ENCODE data around the gene PLIN3.
"Not testable (repeated sequence)": the region's sequence is repeated elsewhere in the genome, so short reads cannot be mapped to it uniquely, and the experiment has no call there.

Gene PLIN3

DNA sequence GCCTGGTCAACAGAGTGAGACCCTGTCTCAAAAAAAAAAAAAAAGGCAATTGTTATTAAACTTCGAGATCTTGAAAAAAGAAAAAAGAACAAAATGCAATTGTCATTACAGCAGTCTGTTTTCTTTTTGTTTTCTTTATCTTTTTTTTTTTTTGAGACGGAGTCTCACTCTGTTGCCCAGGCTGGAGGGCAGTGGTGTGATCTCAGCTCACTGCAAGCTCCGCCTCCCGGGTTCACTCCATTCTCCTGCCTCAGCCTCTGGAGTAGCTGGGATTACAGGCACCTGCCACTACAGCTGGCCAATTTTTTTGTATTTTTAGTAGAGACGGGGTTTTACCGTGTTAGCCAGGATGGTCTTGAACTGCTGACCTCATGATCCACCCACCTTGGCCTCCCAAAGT, 15.4 kb upstream of the PLIN3 start:
- Histone ChIP-seq H3F3A (ENCODE audit: control insufficient read depth, insufficient read depth) (peaks cover 36% of the 10 kb centered on the region), H3K4me1 (ENCODE audit: control insufficient read depth, low read length) (peaks cover 67% of the 10 kb centered on the region), H3K27ac (ENCODE audit: low read depth, low read length) (peak overlapping the region; percentile 91), H3K4me2 (ENCODE audit: low read length) (peak overlapping the region; percentile 58), H3K4me3 (ENCODE audit: low read length) (peak overlapping the region; percentile 50)
- H3K79me2 ChIP-seq (ENCODE audit: control insufficient read depth, low read length); H3K9me2 ChIP-seq (replicated peaks; ENCODE audit: control insufficient read depth, low read length); H3K9me3 ChIP-seq (ENCODE audit: control insufficient read depth, insufficient read depth, low read length); H4K20me1 ChIP-seq (ENCODE audit: control insufficient read depth, insufficient read depth, low read depth, low read length); H3K36me3 ChIP-seq (ENCODE audit: control insufficient read depth, low read length); H3K27me3 ChIP-seq (ENCODE audit: control insufficient read depth, low read length): not testable (repeated sequence)

DNA sequence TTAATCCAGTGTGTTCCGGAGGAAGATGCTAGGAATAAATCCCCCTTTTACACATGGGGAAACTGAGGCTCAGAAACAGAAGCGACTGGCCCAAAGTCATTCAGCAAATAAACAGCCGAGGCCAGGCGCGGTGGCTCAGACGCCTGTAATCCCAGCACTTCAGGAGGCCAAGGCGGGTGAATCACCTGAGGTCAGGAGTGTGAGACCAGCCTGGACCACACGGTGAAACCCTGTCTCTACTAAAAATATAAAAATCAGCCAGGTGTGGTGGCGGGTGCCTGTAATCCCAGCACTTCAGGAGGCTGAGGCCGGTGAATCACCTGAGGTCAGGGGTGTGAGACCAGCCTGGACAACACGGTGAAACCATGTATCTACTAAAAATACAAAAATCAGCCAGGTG, 11.6 kb upstream of the PLIN3 start:
- Histone ChIP-seq H3K4me3 (ENCODE audit: low read length) (peak overlapping the region; percentile 59), H3K4me2 (ENCODE audit: low read length) (peak overlapping the region; percentile 66), H3K4me1 (ENCODE audit: control insufficient read depth, low read length) (peaks cover 91% of the 10 kb centered on the region), H3K27ac (ENCODE audit: low read depth, low read length) (peak overlapping the region; percentile 91), H3K36me3 (ENCODE audit: control insufficient read depth, low read length) (0 out of 2 replicates have a peak, but pooled peaks cover 3% of the 10 kb centered on the region), H3K79me2 (ENCODE audit: control insufficient read depth, low read length) (peaks cover 2% of the 10 kb centered on the region; the same call in 1 of the 2 replicates), H4K20me1 (ENCODE audit: control insufficient read depth, insufficient read depth, low read depth, low read length) (no peaks in the 10 kb centered on the region), H3F3A (ENCODE audit: control insufficient read depth, insufficient read depth) (peaks cover 47% of the 10 kb centered on the region), H3K9me2 (replicated peaks; ENCODE audit: control insufficient read depth, low read length) (no peaks in the 10 kb centered on the region), H3K27me3 (ENCODE audit: control insufficient read depth, low read length) (no peaks in the 10 kb centered on the region), H3K9me3 (ENCODE audit: control insufficient read depth, insufficient read depth, low read length) (no peaks in the 10 kb centered on the region)
- TF ChIP-seq EZH2phosphoT487 (IDR thresholded peaks at IDR 0.05; ENCODE audit: borderline replicate concordance, low read length) = no peak
- TF ChIP-seq, protein P1, sequence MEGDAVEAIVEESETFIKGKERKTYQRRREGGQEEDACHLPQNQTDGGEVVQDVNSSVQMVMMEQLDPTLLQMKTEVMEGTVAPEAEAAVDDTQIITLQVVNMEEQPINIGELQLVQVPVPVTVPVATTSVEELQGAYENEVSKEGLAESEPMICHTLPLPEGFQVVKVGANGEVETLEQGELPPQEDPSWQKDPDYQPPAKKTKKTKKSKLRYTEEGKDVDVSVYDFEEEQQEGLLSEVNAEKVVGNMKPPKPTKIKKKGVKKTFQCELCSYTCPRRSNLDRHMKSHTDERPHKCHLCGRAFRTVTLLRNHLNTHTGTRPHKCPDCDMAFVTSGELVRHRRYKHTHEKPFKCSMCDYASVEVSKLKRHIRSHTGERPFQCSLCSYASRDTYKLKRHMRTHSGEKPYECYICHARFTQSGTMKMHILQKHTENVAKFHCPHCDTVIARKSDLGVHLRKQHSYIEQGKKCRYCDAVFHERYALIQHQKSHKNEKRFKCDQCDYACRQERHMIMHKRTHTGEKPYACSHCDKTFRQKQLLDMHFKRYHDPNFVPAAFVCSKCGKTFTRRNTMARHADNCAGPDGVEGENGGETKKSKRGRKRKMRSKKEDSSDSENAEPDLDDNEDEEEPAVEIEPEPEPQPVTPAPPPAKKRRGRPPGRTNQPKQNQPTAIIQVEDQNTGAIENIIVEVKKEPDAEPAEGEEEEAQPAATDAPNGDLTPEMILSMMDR (IDR thresholded peaks at IDR 0.05; ENCODE audit: low read depth, low read length, poor library complexity, severe bottlenecking) = no peak

DNA sequence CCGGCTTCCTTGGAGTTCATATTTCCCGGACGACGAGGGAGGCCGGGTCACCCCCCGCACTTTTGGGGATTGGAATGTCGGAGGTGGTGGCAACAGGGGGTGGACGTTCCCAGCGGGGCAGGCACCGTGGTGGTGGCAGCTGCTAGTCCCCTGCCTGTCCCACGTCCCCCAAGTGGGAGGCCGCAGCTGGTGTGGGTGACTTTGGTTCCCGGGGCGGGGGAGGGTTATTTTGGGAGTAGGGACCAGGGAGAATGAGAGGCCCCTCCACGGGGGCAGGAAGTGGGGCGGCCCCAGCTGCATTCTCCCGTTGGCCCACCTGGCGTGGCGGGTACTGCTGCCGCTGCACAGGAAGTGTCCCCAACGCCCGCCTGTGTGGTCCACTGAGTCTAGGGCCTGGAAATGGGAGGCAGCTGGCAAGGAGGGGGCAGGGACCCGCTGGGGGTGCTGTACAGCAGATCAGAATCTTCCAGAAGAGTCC, 11.1 kb upstream of the PLIN3 start:
- peaks cover 46% of the 10 kb centered on the region for H3F3A ChIP-seq (ENCODE audit: control insufficient read depth, insufficient read depth)
- peak overlapping the region; percentile 91 for H3K27ac ChIP-seq (ENCODE audit: low read depth, low read length)
- H3K27me3 ChIP-seq (ENCODE audit: control insufficient read depth, low read length) = no peaks in the 10 kb centered on the region
- H3K9me3 ChIP-seq (ENCODE audit: control insufficient read depth, insufficient read depth, low read length) = no peaks in the 10 kb centered on the region
- no peaks in the 10 kb centered on the region for H4K20me1 ChIP-seq (ENCODE audit: control insufficient read depth, insufficient read depth, low read depth, low read length)
- peaks cover 89% of the 10 kb centered on the region for H3K4me1 ChIP-seq (ENCODE audit: control insufficient read depth, low read length)
- no peak for TF ChIP-seq EZH2phosphoT487 (IDR thresholded peaks at IDR 0.05; ENCODE audit: borderline replicate concordance, low read length)
- TF ChIP-seq, protein P1 (IDR thresholded peaks at IDR 0.05; ENCODE audit: low read depth, low read length, poor library complexity, severe bottlenecking) = no peak
- H3K4me2 ChIP-seq (ENCODE audit: low read length) = peak overlapping the region; percentile 66
- peaks cover 2% of the 10 kb centered on the region; the same call in 1 of the 2 replicates for H3K79me2 ChIP-seq (ENCODE audit: control insufficient read depth, low read length)
- H3K4me3 ChIP-seq (ENCODE audit: low read length) = peak overlapping the region; percentile 59
- 0 out of 2 replicates have a peak, but pooled peaks cover 3% of the 10 kb centered on the region for H3K36me3 ChIP-seq (ENCODE audit: control insufficient read depth, low read length)
- H3K9me2 ChIP-seq (replicated peaks; ENCODE audit: control insufficient read depth, low read length) = no peaks in the 10 kb centered on the region

DNA sequence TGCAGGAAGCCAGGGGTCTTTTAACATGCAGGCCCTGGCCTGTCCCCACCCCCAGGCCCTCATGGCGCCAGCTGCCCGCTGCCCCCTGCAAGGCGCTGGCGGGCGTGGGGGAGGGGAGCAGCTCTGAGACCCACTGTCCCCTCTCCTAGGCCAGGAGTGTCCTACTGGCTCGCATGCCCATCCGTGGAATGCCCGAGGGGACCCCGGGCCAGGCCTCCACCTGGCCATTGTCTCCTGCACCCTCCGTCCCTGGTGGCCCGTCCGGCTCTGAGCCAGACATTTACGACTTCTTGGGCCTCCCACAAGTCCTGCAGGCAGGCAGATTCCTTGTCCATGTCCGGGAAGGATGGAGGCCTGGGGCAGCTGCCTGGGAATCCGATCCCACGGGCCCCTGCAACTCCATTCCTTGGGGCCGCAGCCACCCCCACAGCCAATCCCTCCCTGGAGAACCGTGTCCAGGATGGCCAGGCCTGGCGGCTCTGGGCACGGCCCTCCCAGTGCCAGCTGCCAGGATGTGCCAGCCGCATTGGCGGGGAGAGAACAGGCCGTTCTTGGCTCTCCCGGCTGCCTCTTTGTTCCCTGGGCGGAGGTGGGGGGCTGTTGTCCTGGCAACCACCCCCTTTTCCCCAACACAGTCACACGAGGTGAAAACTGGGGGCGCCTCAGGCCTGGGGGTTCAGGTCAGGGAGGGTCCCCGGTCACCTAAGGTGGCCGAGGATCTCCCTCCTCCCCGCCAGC, 10.5 kb upstream of the PLIN3 start:
- Histone ChIP-seq H3K4me2 (ENCODE audit: low read length) (peak overlapping the region; percentile 66), H3K4me3 (ENCODE audit: low read length) (peak overlapping the region; percentile 59), H3K36me3 (ENCODE audit: control insufficient read depth, low read length) (0 out of 2 replicates have a peak, but pooled peaks cover 3% of the 10 kb centered on the region), H3K79me2 (ENCODE audit: control insufficient read depth, low read length) (peaks cover 2% of the 10 kb centered on the region; the same call in 1 of the 2 replicates), H3F3A (ENCODE audit: control insufficient read depth, insufficient read depth) (peaks cover 45% of the 10 kb centered on the region), H4K20me1 (ENCODE audit: control insufficient read depth, insufficient read depth, low read depth, low read length) (no peaks in the 10 kb centered on the region), H3K27ac (ENCODE audit: low read depth, low read length) (peak overlapping the region; percentile 91), H3K4me1 (ENCODE audit: control insufficient read depth, low read length) (peaks cover 89% of the 10 kb centered on the region), H3K27me3 (ENCODE audit: control insufficient read depth, low read length) (no peaks in the 10 kb centered on the region), H3K9me3 (ENCODE audit: control insufficient read depth, insufficient read depth, low read length) (no peaks in the 10 kb centered on the region), H3K9me2 (replicated peaks; ENCODE audit: control insufficient read depth, low read length) (no peaks in the 10 kb centered on the region)
- TF ChIP-seq, protein P1 (IDR thresholded peaks at IDR 0.05; ENCODE audit: low read depth, low read length, poor library complexity, severe bottlenecking) = no peak
- no peak for TF ChIP-seq EZH2phosphoT487 (IDR thresholded peaks at IDR 0.05; ENCODE audit: borderline replicate concordance, low read length)
